ENCODE results near the gene KITLG.
"Not testable (repeated sequence)": the region's sequence is repeated elsewhere in the genome, so short reads cannot be mapped to it uniquely, and the experiment has no call there.

KITLG gene

DNA sequence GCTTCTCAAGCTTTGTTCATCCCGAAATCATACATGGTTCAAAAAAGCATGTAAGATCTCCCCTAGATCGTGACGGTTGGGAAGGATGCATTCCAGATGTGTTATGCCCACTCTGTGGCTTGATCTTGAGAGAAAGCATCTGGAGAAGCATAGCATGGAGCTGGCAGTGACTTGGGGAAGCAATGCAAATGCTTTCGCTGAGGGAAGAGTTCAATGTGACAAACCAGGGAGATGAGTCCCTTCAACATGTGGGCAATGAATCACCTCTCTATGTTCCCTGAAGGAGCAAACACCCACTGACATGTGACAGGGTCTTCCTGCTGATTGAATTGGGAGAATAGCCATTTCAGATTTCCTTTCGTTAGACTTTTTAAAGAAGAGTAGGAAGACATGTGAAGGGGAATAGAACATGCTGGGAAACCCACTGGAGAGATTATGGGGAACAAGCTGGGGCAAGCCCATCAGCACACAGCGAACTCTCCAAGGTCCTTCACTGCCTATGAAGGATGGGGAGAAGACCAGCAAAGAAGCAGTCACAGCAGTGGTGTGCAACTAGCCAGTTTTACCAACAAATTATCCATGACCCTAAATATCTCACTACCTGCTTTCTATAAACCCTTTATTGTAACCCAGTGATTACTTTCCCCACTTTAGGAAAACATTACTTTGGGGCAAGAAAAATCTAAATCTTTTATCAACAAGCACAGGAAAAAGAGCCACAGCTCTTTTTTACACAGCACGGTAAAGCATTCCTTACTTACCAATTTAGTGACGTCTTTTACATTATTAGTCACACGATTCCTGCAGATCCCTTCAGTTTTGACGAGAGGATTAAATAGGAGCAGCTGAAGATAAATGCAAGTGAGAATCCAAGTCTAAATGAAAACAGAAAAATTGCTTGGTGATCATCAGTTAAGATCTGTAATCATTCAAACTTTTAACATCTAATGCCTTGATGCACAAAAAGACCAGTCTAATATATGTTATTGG is 35.0 kb downstream of the KITLG start:
- DNase-seq (ENCODE audit: low read depth in 2 of 2, low spot score in 1 of 2): no peak

DNA sequence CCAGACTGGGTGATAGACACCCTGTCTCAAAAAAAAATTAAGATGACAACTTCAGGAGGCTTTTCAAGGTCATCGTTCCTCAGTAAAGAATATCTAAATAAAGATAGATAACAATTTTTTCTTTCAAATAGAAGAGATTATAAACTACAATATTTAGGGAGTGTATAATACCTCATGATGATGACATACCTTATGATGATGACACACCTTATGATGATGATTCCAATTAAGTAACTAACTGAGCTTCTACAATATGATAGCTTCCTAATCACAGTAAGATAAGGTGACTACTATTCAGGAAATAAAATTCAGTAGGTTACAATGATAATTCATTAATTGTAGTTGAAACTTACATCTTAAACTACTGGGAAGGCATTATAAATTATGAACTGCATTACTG is 40.4 kb downstream of the KITLG start:
- no peak for DNase-seq (ENCODE audit: low read depth in 2 of 2, low spot score in 1 of 2)

DNA sequence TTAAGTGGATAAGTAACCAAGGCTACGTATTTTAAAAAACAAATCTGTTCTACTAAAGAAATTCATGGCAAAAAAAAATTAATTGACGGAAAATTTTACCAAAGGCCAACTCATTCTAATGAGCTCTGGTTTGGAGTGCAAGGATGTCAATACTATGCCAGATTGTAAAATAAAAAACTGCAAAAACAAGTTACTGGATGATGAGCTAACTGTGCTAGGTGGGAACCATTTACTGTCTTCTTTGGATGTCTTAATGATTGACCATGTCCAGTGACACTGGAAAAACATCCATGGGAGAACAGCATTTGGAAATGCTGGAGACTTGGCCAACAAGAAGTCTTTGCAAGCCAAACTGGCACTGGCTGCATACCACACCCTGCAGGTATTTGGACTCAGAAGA is 41.6 kb downstream of the KITLG start:
- DNase-seq (ENCODE audit: low read depth in 2 of 2, low spot score in 1 of 2): no peak

DNA sequence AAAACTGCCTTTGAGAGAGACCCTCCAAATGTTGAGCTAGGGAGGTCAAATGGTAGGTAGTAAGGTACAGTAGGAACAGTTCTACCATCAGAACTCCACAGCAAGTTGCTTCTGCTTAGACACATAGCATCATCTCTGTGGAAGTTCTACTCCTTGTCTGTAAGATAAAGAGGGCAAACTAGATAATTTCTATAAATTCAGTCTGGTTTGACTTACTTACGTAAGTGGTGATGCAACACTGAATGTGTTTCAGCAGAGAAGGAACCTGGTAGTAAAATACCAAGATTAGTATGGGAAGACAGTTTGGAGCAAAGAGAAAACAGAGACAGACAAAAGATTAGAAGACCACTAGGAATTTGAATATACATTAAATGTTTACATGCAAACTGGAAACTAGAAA is 42.0 kb downstream of the KITLG start:
- DNase-seq (ENCODE audit: low read depth in 2 of 2, low spot score in 1 of 2): no peak

DNA sequence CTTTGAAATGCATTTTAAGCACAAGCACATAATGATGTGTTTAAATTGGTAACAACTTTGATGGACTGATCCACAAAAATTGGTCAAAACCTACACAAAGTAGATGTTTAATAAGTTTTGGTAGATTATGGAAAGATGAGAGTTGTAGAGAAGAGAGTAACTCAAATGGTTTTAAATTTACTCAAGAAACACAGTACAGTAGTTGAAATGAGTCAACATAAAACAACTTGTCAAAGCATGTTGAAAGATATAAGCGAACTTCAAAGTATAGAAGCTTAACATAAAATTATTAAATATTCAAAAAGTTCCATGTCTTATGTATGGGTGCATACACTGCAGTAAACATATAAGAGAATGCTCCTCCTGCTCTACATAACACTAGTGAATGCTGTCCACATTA is 49.4 kb downstream of the KITLG start:
- DNase-seq (ENCODE audit: low read depth in 2 of 2, low spot score in 1 of 2): no peak

DNA sequence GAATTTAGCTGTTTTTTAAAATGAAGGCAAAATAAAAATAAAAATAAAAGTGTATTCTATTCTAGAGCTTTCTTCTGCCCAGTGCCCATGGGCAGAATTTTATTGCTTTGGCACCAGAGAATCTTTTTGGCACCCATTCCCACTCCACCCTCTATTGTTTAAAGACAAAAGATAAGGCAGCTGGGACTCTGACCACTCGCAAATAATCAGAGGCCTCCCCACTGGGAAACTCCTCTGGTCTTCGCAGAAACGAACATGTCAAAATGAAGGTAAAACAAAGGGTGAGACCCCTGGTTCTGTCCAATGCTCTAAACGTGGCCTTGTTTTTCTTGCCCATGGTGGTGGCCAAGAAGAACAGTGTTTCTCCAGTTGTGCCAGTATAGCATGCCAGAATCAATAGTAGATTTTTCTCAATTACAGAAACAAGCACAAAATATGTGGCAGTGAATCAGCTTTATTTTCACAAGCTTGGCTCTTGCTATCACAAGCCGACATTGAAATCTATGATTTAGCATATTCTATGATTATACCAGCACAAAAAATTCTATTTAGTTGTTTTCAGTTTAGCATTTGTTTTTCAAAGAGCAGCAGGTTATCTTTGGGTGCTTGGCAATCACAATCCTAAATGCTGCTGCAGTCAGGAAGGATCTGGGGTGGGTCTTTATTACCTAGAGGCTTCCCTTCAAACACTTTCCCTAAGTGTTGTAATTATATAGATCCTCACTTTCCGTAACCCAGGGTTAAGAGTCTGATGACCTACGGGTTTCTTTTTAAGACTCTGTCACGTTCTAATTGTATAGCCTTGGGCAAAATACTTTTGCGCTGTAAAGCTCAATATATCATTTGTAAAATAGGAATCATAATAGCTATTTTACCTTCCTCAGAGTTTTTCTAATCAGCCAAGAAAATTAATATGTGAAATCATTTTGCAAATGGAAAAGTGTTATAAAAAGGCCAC is 50.5 kb downstream of the KITLG start:
- DNase-seq (ENCODE audit: low read depth in 2 of 2, low spot score in 1 of 2): no peak

DNA sequence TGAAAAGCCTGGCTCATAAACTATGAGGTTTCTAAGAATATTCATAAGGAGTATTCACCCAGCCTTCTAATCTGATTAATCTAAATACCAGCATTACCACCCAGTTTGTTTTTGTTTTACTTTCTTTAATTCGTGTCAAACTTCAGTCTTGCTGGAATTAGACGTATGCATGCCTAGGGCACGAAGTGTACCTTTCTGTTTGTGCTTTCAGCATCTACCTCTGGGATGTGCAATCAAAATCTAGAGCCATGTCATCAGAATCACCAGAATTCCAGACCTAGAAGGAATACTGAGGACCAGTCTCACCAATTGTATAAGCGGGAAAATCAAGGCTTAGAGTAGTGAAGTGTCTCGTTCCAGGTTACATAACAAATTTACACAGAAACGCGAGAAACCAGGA is 57.3 kb downstream of the KITLG start:
- no peak for DNase-seq (ENCODE audit: low read depth in 2 of 2, low spot score in 1 of 2)

DNA sequence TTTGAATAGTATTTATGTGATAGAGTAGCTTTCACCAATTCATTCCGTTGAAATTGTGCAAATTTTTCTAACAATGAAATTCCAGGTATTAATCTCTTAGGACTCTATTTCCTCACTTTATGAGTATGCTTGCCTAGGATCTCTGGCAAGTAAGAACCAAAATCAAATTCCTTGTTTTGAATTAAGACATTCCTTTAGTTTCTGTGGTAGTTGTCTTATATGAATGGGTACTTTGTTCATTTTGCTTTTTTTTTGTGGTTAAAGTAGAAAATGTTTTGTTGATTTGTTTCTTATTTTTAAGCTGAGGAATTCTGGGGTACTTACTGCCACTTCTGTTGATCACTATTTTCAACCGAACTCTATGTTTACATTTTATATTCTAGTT is 59.8 kb downstream of the KITLG start:
- DNase-seq (ENCODE audit: low read depth in 2 of 2, low spot score in 1 of 2): no peak

DNA sequence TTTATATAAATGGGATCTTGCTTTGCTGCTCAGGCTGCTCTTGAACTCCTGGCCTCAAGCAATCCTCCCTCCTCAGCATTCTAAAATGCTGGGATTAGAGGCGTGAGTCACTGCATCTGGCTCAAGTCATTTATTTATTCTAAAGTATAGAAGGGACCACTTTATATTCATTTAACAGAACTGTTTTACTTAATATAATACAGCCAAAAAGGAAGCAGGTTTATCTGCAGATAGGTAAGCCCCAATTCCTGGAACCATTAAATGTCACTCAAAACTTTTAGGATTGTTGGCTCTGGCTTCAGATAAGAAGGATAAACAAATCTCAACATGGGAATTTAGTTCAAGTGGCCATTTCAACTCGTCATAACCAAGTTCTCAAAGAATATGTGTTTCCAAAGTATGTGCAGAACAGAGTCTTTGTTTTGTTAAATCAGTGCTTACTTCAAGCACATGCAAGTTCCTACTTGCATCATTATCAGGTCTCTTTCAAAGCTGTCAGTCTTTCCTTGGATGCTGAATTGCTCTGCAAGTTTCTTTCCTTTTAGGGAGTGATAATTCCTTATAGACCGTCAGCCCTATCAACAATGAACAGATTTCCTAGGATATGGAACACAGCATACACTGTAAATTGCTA is 60.4 kb downstream of the KITLG start:
- no peak for DNase-seq (ENCODE audit: low read depth in 2 of 2, low spot score in 1 of 2)

DNA sequence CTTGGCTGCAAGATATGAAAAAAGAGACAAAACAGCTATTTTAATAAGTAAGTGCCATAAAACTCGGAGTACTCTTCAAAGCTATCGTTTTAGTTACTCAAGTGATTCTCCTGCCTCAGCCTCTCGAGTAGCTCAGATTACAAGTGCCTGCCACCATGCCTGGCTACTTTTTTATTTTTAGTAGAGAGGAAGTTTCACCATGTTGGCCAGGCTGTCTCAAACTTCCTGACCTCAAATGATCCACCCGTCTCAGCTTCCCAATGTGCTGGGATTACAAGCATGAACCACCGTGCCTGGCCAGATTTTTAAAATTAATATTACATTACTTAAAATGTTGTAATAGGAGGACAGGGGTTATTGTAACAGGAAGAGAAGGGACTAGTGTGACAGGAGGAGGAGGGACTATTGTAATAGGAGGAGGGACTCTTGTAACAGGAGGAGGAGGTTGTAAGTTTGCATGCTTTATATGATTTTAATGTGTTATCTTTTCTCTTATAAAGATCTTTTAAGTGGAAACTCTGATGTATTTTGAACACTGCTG is 61.3 kb downstream of the KITLG start:
- DNase-seq (ENCODE audit: low read depth in 2 of 2, low spot score in 1 of 2): no peak

DNA sequence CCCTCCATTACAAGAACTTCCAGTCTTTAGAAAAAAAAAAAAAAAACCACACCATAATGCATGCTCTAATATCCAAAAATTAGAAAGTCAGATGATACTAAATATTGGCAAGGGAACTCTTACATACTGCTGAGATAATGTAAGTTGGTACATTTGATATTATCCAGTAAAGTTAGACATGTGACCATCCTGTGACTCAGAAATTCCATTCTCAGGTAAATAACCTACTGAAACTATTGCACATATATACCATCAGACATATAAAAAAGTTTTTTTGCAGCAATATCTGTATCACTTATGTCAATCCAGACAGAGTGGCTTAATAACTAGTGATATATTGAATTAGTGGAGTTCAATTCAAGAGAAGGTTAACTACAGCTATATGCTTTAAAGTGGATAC is 63.5 kb downstream of the KITLG start:
- DNase-seq (ENCODE audit: low read depth in 2 of 2, low spot score in 1 of 2): no peak

DNA sequence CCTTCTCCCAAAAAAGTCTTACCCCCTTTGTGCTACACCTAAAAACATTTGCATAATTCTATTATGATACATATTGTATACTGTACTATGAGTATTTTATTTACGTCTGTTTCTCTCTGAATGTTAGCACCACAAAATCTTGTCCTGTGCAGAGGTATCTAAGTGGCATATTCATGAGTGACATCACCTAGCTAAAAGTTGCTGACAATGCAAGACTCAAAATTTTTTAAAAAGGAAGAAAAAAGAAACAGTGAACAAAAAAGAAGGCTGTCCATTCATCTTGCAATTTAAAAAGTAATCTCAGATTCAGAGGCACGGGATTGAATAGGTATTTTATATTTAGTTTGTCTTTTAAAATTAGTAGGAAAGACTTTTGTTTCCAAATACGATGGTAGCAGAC is 69.4 kb downstream of the KITLG start:
- DNase-seq (ENCODE audit: low read depth in 2 of 2, low spot score in 1 of 2): no peak

DNA sequence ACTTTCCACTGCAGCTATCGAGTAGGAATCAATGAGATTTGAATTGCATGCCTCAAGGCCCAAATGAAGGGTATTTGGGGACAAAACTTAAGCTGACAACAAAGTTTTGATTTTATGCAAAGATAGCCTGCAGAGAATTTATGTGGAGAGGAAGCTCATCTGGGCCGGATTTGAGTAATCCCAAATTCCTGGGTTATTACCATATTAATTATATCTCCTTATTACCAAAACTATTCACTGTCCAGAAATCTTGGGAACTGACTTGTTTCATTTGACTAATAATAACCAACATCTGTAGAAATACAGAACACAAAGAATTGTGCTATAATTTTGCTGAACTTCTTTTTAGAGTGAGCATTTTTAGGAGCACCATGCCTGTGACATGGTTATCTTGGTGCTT is 70.4 kb downstream of the KITLG start:
- no peak for DNase-seq (ENCODE audit: low read depth in 2 of 2, low spot score in 1 of 2)

DNA sequence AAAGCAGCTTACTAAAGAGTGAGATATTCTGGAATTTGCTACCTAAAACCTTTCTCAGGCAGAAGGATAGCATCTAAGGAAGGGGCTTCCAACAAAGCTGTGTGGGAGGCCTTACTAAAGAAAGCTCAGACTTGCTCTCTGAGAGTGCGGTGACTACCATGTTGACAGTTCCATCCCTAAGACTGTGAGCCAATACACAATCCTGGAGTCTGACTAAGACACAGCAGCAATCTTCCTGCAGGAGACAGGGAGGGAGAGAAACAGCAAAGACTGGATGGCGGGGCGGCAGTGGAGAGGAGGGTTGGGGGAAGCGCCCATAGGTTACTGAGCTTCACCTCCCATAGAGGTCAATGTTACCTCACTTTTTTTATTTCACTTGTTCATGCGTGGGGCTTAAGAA is 70.9 kb downstream of the KITLG start:
- DNase-seq (ENCODE audit: low read depth in 2 of 2, low spot score in 1 of 2): no peak

DNA sequence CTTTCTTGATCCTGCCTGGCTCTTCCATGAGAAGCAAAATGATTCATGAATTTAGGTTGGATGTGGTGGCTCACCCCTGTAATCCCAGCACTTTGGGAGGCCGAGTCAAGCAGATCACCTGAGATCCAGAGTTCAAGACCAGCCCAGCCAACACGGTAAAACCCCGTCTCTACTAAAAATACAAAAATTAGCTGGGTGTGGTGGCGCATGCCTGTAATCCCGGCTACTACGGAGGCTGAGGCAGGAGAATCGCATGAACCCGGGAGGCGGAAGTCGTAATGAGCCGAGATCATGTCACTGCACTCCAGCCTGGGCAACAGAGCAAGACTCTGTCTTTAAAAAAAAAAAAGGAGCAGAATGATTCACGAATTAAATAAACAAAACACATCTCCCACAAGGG is 72.4 kb downstream of the KITLG start:
- DNase-seq (ENCODE audit: low read depth in 2 of 2, low spot score in 1 of 2): not testable (repeated sequence)

DNA sequence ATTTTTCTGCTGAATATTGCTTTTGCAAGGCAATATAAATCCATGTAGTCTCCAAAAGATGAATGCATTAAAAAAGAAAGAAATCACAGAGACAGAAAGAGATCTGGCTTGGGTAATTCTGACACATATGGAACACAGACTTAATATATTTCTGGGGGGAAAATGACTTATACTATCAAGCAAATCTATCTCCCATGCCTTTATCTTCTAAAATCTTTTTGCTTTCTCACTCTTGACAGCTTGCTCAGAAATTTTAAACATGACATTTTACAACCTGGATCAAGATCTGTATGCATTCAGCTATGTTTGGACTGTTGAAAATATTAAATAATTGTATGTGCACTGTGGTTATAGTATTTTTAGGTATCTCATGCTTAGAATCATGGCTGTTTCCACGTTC is 73.0 kb downstream of the KITLG start:
- no peak for DNase-seq (ENCODE audit: low read depth in 2 of 2, low spot score in 1 of 2)

DNA sequence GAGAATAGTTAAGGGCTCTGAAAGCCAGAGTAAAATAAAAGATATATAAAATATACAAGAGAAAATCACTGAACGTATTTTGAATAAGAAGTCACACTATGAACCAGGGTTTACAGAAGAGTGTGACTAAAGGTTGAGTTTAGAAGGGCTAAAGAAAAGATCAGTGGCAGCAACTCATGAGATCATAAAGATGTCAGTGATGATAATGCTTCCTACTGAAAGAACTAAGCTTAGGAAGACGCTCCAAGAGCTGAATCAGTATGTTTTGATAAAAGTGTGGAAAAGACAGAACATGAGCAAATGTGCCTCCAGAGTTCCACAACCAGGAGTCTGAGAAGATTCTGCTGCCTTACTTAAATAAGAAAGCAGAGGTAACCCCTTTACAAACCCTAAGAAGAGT is 74.6 kb downstream of the KITLG start:
- no peak for DNase-seq (ENCODE audit: low read depth in 2 of 2, low spot score in 1 of 2)

DNA sequence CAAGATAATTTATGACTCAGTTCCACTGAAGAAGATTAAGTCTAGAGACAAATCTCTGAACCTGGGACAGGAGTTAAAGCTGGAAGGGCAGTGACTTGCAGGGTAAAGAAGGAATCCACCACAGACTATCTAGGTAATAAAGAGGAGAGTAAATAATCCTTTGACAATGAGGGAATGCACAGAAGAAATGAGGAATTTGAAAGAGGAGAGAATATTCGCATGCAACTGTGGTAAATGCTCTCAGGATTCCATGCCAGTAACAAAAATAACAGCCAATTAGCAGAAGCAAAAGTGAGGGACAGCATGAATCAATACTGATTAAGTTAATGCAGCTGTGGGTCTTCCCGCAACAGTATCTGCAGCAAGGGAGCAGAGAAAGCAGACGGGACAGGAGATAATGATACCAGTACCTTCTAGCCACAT is 77.0 kb downstream of the KITLG start:
- DNase-seq (ENCODE audit: low read depth in 2 of 2, low spot score in 1 of 2): no peak

DNA sequence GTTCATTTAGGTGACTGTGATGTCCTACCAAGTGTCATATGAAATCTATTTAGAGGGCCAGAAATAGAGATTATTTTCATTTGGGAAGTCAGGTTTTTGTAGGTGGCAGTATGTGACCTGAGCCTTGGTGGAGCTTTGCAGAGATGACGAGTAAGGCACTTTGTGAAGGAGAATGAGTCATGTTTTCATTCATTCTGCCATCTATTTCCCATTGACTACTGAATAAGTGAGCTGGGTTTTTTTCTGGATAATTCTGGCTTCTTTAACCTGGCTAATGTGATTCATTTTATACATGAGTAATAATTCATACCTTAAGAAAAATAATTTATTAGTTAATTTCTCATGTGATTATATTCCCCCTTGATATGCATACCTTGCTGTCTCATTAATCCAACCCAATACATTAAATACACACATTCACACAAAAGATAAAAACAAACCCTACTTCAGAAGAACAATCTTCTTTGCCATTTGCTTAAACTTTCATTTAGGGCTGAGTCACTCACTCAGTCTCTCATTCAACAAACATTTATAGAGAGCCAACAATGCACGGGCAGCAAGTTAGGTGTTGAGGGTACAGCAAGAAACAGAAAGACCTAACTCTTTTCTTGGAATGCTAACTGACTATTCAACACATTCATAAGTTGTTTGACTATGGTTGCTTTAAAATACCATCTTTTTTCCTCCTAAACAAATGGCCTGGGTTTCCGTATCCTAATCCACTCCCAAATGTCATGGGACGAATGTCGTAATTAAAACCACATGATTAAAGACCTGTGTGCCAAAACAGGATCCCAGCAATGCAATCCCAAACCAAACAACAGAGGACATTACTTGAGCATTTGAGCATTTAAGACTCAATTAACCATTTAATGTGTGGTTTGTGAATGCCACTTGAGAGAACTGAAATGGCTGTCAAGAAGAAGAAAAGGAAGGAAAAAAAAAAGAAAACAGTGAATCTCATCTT is 78.0 kb downstream of the KITLG start:
- no peak for DNase-seq (ENCODE audit: low read depth in 2 of 2, low spot score in 1 of 2)

DNA sequence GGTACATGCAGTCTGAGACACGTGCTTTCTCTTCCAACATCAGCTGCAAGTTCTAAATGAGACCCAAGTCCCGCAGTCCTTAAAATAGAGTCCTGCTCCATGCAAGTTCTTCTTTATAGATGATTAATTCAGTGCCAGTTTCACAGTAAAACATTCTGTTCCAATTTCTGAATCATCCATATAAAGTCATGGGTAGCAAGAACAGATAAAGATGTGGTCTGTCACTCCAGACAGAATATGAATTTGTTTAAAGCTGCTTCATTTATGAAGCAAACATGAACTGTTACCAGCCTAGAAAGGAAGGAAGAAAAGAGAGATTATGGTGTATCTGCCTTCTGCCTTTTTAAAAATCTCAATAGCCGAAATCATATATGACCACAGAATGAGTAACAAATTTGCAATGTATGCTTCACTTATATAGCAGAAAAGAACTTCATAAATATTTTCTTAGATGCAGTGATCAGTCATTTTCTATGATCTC is 83.3 kb downstream of the KITLG start:
- no peak for DNase-seq (ENCODE audit: low read depth in 2 of 2, low spot score in 1 of 2)
